ENCODE results near the gene NTPCR. TPM values are rescaled to one million over a fixed set of nuclear protein-coding genes. Genes with fewer than 3 reads are reported as not detected.
"Not testable (repeated sequence)": the region's sequence is repeated elsewhere in the genome, so short reads cannot be mapped to it uniquely, and the experiment has no call there.

NTPCR gene
- total RNA-seq, 2 experiments from 2014 or later: 30.4 to 35.0 TPM

DNA sequence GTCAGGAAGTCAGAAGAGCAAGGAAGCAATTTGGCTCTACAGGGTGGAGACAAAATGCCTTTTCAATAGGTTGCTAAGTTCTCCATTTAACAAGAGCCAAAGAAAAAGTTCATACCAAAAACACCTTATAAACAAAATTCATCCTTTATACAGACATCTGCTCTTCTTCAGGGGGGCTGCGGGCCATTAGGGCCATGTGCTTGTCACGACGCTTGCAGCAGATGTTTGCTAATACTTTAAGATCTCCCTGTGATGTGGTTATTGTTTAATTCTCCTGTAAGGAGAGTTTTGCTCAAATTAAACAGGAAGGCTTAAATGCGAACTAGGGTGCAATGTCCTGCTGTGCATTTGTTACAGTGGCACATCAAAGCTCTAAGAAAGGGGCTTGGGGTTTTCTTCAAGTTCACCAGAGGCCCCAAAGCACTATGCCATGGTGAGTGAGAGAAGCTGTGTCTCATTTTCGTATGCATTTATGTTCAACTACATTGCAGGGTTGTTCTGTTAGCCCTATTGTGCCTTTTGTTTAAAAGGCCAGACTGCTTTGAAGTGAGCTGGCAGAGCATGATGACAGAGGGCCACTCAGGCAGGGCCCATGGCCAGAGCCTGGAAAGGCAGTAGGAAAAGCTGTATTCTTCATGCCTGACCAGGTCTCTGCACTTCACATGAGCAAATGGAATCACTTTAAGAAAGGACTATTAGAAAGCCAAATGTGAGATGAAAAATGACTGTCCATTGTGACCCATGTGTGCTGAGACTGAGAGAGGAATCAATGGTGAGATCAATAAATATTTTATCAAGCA lies 24.8 kb upstream of the NTPCR start:
- ATAC-seq (no peak), DNase-seq (no peak)
- Mint-ChIP-seq H3K36me3 (ENCODE audit: low read depth) (no peaks in the 10 kb centered on the region), H3K4me3 (no peak overlapping the region), H3K27me3 (peaks cover 3% of the 10 kb centered on the region), H3K4me1 (ENCODE audit: low read depth) (peaks cover 30% of the 10 kb centered on the region), H3K9me3 (peaks cover 2% of the 10 kb centered on the region), H3K27ac (no peak overlapping the region)
- CTCF ChIA-PET: interaction anchor here (2.0 kb wide), 1 partner anchor 25 kb away, joined by 6 read pairs; the partner anchor contains the start of gene NTPCR
- TF ChIP-seq, protein P1, sequence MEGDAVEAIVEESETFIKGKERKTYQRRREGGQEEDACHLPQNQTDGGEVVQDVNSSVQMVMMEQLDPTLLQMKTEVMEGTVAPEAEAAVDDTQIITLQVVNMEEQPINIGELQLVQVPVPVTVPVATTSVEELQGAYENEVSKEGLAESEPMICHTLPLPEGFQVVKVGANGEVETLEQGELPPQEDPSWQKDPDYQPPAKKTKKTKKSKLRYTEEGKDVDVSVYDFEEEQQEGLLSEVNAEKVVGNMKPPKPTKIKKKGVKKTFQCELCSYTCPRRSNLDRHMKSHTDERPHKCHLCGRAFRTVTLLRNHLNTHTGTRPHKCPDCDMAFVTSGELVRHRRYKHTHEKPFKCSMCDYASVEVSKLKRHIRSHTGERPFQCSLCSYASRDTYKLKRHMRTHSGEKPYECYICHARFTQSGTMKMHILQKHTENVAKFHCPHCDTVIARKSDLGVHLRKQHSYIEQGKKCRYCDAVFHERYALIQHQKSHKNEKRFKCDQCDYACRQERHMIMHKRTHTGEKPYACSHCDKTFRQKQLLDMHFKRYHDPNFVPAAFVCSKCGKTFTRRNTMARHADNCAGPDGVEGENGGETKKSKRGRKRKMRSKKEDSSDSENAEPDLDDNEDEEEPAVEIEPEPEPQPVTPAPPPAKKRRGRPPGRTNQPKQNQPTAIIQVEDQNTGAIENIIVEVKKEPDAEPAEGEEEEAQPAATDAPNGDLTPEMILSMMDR (IDR thresholded peaks at IDR 0.05): no peak
- POLR2A ChIA-PET: no interaction called here
- intact Hi-C loops (cut with micrococcal nuclease): no loop called here

DNA sequence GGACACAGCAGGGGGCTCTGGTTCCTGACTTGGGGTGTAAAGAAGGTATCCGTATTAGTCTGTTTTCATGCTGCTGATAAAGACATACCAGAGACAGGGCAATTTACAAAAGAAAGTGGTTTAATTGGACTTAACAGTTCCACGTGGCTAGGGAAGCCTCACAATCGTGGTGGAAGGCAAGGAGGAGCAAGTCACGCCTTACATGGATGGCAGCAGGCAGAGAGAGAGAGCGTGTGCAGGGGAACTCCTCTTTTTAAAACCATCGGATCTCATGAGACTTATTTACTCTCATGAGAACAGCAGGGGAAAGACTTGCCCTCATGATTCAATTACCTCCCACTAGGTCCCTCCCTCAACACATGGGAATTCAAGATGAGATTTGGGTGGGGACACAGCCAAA lies 23.2 kb upstream of the NTPCR start:
- H3K9me3 Mint-ChIP-seq; intact Hi-C loops (cut with micrococcal nuclease); ATAC-seq; POLR2A ChIA-PET; H3K4me3 Mint-ChIP-seq; CTCF ChIA-PET; H3K27ac Mint-ChIP-seq; DNase-seq; H3K36me3 Mint-ChIP-seq (ENCODE audit: low read depth); H3K27me3 Mint-ChIP-seq: not testable (repeated sequence)
- peaks cover 30% of the 10 kb centered on the region for H3K4me1 Mint-ChIP-seq (ENCODE audit: low read depth)

DNA sequence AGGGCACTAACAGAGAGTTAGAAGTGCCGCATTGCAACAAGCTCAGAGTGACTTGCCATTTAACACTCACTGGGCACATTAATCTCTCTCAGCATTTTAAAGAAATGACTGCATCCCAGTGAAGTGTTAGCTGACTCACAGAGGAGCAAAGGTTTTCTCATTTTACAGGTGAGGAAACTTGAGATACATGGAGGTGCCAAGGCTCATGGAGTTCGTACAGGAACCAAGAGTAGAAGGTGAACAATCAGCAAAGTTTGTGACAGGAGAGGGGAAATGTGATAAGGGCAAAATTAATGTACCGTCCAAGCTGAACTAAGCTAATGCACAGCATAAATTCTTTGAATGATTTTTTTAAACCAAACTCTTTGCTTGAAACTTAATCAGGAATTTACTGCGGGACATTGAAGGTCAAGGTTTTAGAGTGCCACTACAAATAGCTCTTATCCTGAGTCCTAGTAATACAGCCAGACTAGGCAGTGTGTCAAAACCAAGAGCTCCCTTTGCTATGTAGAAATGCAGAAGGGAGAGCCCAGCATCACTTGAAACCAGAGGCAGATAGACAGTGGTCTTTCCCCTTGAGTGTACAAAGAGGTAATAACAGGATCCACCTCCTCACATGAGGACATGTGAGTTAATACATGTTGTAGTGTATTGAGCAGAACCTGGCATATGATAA lies 22.4 kb upstream of the NTPCR start:
- no peak overlapping the region for H3K27ac Mint-ChIP-seq
- intact Hi-C loops (cut with micrococcal nuclease): no loop called here
- H3K4me3 Mint-ChIP-seq: no peak overlapping the region
- H3K36me3 Mint-ChIP-seq (ENCODE audit: low read depth): no peaks in the 10 kb centered on the region
- TF ChIP-seq, protein P1 (IDR thresholded peaks at IDR 0.05): no peak
- peaks cover under 1% of the 10 kb centered on the region for H3K9me3 Mint-ChIP-seq
- H3K4me1 Mint-ChIP-seq (ENCODE audit: low read depth): peaks cover 28% of the 10 kb centered on the region
- DNase-seq: no peak
- CTCF ChIA-PET: no interaction called here
- ATAC-seq: no peak
- H3K27me3 Mint-ChIP-seq: peaks cover 3% of the 10 kb centered on the region
- POLR2A ChIA-PET: interaction anchor here (1.0 kb wide), 1 partner anchor 23 kb away, joined by 3 read pairs; no protein-coding TSS in a partner anchor

DNA sequence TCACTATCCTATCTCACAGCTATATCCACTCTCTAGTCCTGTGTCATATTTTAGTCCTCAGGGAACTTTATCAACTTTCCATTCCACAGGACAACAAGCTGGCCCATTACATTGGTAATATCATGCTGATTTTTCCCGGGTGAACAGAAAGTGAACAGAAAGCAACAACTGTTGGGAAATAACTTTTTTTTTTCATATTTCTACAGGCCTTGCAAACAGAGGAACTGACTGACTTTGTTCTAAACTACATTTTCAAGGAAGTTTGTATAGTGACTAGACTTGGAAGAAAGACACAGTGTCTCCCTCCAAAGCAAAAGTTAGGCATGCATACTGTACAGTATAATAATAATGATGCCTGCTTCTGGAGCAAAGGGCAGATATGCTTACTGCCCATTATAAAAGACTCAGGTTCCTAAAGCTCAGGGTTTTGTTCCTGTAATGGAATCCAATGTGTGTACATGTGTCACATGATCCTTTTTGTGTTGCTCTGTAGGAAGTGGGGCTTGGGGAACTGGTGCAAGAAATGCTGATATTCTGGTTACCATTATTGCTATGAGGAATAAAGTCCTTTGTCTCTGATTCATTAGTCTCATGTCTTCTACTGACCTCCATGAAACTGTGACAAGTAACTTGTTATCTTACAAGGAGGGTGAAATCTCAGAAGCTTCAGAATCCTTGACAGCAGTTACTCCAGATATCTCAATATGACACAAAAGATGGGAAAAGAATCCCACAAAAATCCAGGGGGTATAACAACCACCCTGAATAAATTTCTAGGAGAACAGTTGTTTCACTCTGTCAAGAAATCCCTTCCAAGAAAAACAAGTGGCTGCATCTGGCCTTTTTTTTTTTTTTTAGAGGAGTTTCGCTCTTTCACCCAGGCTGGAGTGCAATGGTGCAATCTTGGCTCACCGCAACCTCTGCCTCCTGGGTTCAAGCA lies 17.7 kb upstream of the NTPCR start:
- no peak for DNase-seq
- TF ChIP-seq, protein P1 (IDR thresholded peaks at IDR 0.05): no peak
- H3K36me3 Mint-ChIP-seq (ENCODE audit: low read depth): no peaks in the 10 kb centered on the region
- H3K4me3 Mint-ChIP-seq: no peak overlapping the region
- ChIA-PET POLR2A (no interaction called here), CTCF (no interaction called here)
- H3K27me3 Mint-ChIP-seq: peaks cover 5% of the 10 kb centered on the region
- no peak for ATAC-seq
- no peak overlapping the region for H3K27ac Mint-ChIP-seq
- H3K4me1 Mint-ChIP-seq (ENCODE audit: low read depth): no peaks in the 10 kb centered on the region
- H3K9me3 Mint-ChIP-seq: no peaks in the 10 kb centered on the region
- intact Hi-C loops (cut with micrococcal nuclease): no loop called here

DNA sequence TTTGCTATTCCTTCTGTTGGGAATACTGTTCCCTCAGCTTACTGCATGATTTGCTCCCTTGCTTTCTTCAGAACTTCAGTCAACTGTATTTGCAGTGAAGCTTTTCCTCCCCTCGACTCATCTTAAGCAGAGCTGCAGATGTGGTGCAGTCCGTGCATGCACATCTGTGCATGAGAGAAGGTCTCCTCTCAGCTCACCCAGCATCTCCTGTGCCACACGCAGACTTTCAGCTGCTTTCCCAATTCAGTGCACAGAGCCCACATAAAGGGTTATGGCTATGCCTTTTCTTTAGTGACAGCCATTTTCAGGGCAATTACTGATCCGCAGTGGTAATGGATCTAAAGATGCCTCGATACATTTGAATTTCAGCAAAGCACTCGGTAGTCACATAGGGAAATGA lies 13.5 kb upstream of the NTPCR start:
- Mint-ChIP-seq H3K27ac (no peak overlapping the region), H3K36me3 (ENCODE audit: low read depth) (no peaks in the 10 kb centered on the region), H3K4me1 (ENCODE audit: low read depth) (no peaks in the 10 kb centered on the region), H3K27me3 (peaks cover 10% of the 10 kb centered on the region), H3K4me3 (no peak overlapping the region), H3K9me3 (no peaks in the 10 kb centered on the region)
- TF ChIP-seq, protein P1 (IDR thresholded peaks at IDR 0.05): no peak
- ChIA-PET CTCF (interaction anchor here (1.2 kb wide), 1 partner anchor 20 kb away, joined by 3 read pairs; no protein-coding TSS in a partner anchor), POLR2A (interaction anchor here (1.2 kb wide), 1 partner anchor 37 kb away, joined by 3 read pairs; no protein-coding TSS in a partner anchor)
- ATAC-seq (no peak), DNase-seq (no peak)
- intact Hi-C loops (cut with micrococcal nuclease): no loop called here
